SK-N-SH (cell line): Measurements from ENCODE around the gene TMEM120B. TPM values are rescaled to one million over a fixed set of nuclear protein-coding genes. Genes with fewer than 3 reads are reported as not detected.

Experiments
- CTCF ChIA-PET: fragments of 300-600, 350-600 bp; formaldehyde crosslinking; extraction: SDS; loops from one replicate; lab custom pipeline; 2021; lab: Yijun Ruan, JAX
- POLR2A ChIA-PET: fragments of 350-600 bp; sonication (Branson Sonifier 250); formaldehyde crosslinking; extraction: SDS; loops from one replicate; lab custom pipeline; 2020; ENCODE audit warnings: antibody characterized with exemption, inconsistent platforms; lab: Yijun Ruan, JAX
- DNase-seq: peaks from one replicate; pipeline ENCODE4 v3.0.0; 2012
- H2AFZ ChIP-seq: fragments of 200-600 bp; sonication (generic); 2 replicates; pipeline ENCODE4 v1.8.1; 2016; ENCODE audit warnings: antibody characterized with exemption, mild to moderate bottlenecking, low read depth
- H3F3A ChIP-seq: fragments of 200-600 bp; sonication (generic); replicated peaks from 2 replicates; pipeline ENCODE3; 2016; ENCODE audit warnings: antibody characterized with exemption, mild to moderate bottlenecking; ENCODE audit not compliant: insufficient read depth
- H3K27ac ChIP-seq, 2 experiments: fragments of 200-500 bp in 1 of 2; fragments of 200-600 bp in 1 of 2; sonication (Bioruptor generic) in 1 of 2; sonication (generic), shearing (Covaris generic) in 1 of 2; 2 replicates each; pipeline versions ENCODE4 v1.5.1 to v1.6.1; 2014 to 2016; ENCODE audit warnings: low read depth in 2 of 2, inconsistent platforms in 1 of 2, low read length in 1 of 2, mild to moderate bottlenecking in 1 of 2, mixed read lengths in 1 of 2
- H3K27me3 ChIP-seq: fragments of 200-600 bp; sonication (generic), shearing (Covaris generic); 2 replicates; pipeline ENCODE4 v1.6.1; 2016; ENCODE audit warnings: mixed run types; ENCODE audit not compliant: insufficient read depth
- H3K36me3 ChIP-seq, 2 experiments: fragments of 200-500 bp in 1 of 2; fragments of 200-600 bp in 1 of 2; sonication (Bioruptor generic) in 1 of 2; sonication (generic) in 1 of 2; replicated peaks in 1 of 2; 2 replicates each; pipeline versions ENCODE3 to v1.5.1; 2014 to 2016; ENCODE audit warnings: low read length in 1 of 2, mild to moderate bottlenecking in 1 of 2; ENCODE audit not compliant: insufficient read depth in 2 of 2, control insufficient read depth in 1 of 2
- H3K4me1 ChIP-seq, 2 experiments: fragments of 200-500 bp in 1 of 2; fragments of 200-600 bp in 1 of 2; sonication (Bioruptor generic) in 1 of 2; sonication (generic), shearing (Covaris generic) in 1 of 2; 2 replicates each; pipeline versions ENCODE4 v1.5.1 to v1.6.1; 2014 to 2016; ENCODE audit warnings: low read depth in 1 of 2, low read length in 1 of 2, mixed run types in 1 of 2; ENCODE audit not compliant: insufficient read depth in 2 of 2, control insufficient read depth in 1 of 2
- H3K4me2 ChIP-seq: fragments of 200-600 bp; sonication (generic), shearing (Covaris generic); 2 replicates; pipeline ENCODE4 v1.6.1; 2017; ENCODE audit warnings: mixed run types
- H3K4me3 ChIP-seq, 2 experiments: fragments of 200-500 bp in 1 of 2; fragments of 200-600 bp in 1 of 2; sonication (Bioruptor generic) in 1 of 2; sonication (generic), shearing (Covaris generic) in 1 of 2; 2 replicates each; pipeline versions ENCODE4 v1.5.1 to v1.8.1; 2014 to 2016; ENCODE audit warnings: low read depth in 2 of 2, inconsistent platforms in 1 of 2, low read length in 1 of 2, mild to moderate bottlenecking in 1 of 2, mixed read lengths in 1 of 2, moderate library complexity in 1 of 2
- H3K79me2 ChIP-seq: fragments of 200-600 bp; sonication (generic); 2 replicates; pipeline ENCODE4 v1.8.1; 2017; ENCODE audit warnings: mild to moderate bottlenecking; ENCODE audit not compliant: insufficient read depth
- H3K9ac ChIP-seq: fragments of 200-600 bp; sonication (generic); 2 replicates; pipeline ENCODE4 v1.6.1; 2017; ENCODE audit warnings: mixed run types
- H3K9me2 ChIP-seq: fragments of 200-600 bp; sonication (generic); 2 replicates; pipeline ENCODE4 v1.6.1; 2017; ENCODE audit warnings: mixed run types
- H3K9me3 ChIP-seq: fragments of 200-600 bp; sonication (generic); 2 replicates; pipeline ENCODE4 v1.6.1; 2017; ENCODE audit warnings: mixed run types, mild to moderate bottlenecking, moderate library complexity
- H4K20me1 ChIP-seq: fragments of 200-600 bp; sonication (generic); 2 replicates; pipeline ENCODE4 v1.6.1; 2017; ENCODE audit warnings: mild to moderate bottlenecking, mixed run types; ENCODE audit not compliant: insufficient read depth
- EZH2phosphoT487 ChIP-seq: fragments of 200-600 bp; sonication (generic); IDR thresholded peaks from 2 replicates; pipeline ENCODE4 v1.6.1; 2017; ENCODE audit warnings: low read depth, mixed run types, mild to moderate bottlenecking, antibody characterized with exemption, moderate library complexity, borderline replicate concordance
- FOXM1 ChIP-seq: IDR thresholded peaks from 2 replicates; pipeline ENCODE4 v1.4.0; 2012; ENCODE audit warnings: low read depth, mild to moderate bottlenecking
- GATA2 ChIP-seq: sonication (generic); formaldehyde crosslinking; IDR thresholded peaks from 2 replicates; pipeline ENCODE4 v1.5.0; 2020; ENCODE audit warnings: mild to moderate bottlenecking, missing genetic modification reagents
- MEF2A ChIP-seq: IDR thresholded peaks from 2 replicates; pipeline ENCODE4 v1.4.0; 2012; ENCODE audit warnings: low read depth, borderline replicate concordance
- MXI1 ChIP-seq: IDR thresholded peaks from 2 replicates; pipeline ENCODE4 v1.6.1; 2012; ENCODE audit warnings: mild to moderate bottlenecking, low read depth, low read length, improper control_type of control experiment
- NRF1 ChIP-seq: IDR thresholded peaks from 2 replicates; pipeline ENCODE4 v1.6.1; 2012; ENCODE audit warnings: low read depth, mild to moderate bottlenecking, low read length
- RFX5 ChIP-seq: IDR thresholded peaks from 2 replicates; pipeline ENCODE4 v1.6.1; 2012; ENCODE audit warnings: mild to moderate bottlenecking, improper control_type of control experiment, low read length
- RXRA ChIP-seq: IDR thresholded peaks from 2 replicates; pipeline ENCODE4 v1.4.0; 2012; ENCODE audit warnings: low read depth, mild to moderate bottlenecking, borderline replicate concordance
- TCF12 ChIP-seq: IDR thresholded peaks from 2 replicates; pipeline ENCODE4 v1.4.0; 2012
- TEAD4 ChIP-seq: IDR thresholded peaks from 2 replicates; pipeline ENCODE4 v1.4.0; 2012; ENCODE audit warnings: mild to moderate bottlenecking, borderline replicate concordance; ENCODE audit not compliant: insufficient read depth
- YY1 ChIP-seq: IDR thresholded peaks from 2 replicates; pipeline ENCODE4 v1.4.0; 2012; ENCODE audit warnings: low read depth, mild to moderate bottlenecking
- ZBTB33 ChIP-seq: IDR thresholded peaks from 2 replicates; pipeline ENCODE4 v1.4.0; 2012; ENCODE audit warnings: low read depth, borderline replicate concordance
- WGBS: methylation state at CpG from one replicate; pipeline ENCODE4 v1.1.6; 2017; ENCODE audit warnings: low lambda C conversion rate; 5-methylcytosine and 5-hydroxymethylcytosine counted together
- polyA plus RNA-seq, 3 experiments: library from polyadenylated mRNA; depleted of rRNA; stranded (reverse); fragments of >200 nt; gene quantifications; 2 replicates each; pipeline ENCODE4 v1.2.3, GENCODE V29; 2012
- TF ChIP-seq, protein P1 (sequence below): IDR thresholded peaks from 2 replicates; pipeline ENCODE4; 2012

Gene TMEM120B
- polyA plus RNA-seq, 1 of the 3 experiments (the other 2 are of a cell fraction), result 15.4 TPM

DNA sequence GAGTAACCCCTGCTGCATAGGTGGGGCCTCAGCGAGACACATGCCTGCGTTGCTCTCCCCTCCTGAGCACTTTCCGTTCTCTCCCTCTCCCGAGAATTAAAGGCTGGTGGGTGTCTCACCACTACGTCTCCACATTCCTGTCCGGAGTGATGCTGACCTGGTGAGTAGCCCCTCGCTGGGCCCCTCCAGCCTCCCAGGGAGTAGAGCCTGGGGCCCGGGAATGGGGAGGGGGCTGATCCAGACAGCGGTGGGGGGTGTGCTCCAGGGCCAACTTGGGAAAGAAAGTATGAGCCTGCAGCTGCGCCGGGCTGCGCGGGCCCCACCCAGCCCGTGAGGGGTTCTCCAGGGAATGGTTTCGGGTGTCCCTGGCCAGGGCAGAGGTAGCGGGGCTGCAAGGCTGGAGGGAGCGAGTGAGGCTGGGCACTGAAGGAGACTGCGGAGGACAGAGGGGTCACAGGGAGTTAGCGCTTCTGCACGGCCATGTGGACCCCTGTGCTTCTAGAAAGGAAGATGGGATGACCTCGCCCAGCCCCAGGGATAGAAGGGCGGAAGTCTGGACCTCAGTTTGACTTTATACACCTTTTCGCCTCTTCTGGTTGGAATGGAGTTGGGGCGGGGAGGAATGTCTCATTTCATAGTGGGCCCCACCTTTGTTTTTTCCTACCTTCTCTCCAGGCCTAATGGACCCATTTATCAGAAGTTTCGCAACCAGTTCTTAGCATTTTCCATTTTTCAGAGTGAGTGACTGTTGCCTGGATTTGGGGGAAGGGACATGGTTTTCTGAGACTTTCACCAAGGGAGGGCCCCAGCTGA lies 58.5 kb downstream of the TMEM120B start:
- POLR2A ChIA-PET, result no interaction called here
- Histone ChIP-seq H3K4me1 (peaks cover 8 to 29% of the 10 kb centered on the region in 2 experiments; a peak in 1 of 4 replicates), H3K27ac (no peak overlapping the region), H3K36me3 (peaks cover 0 to 1% of the 10 kb centered on the region in 2 experiments), H3K9ac (no peak overlapping the region), H3K4me2 (no peak overlapping the region), H4K20me1 (no peaks in the 10 kb centered on the region), H3K4me3 (no peak overlapping the region), H3K9me3 (no peaks in the 10 kb centered on the region), H3K27me3 (no peaks in the 10 kb centered on the region), H3K79me2 (no peaks in the 10 kb centered on the region), H2AFZ (no peak overlapping the region), H3K9me2 (no peaks in the 10 kb centered on the region), H3F3A (peaks cover 11% of the 10 kb centered on the region)
- no peak for DNase-seq
- WGBS, result 97% methylated on average over 23 of the region's 25 CpGs
- TF ChIP-seq, protein P1, sequence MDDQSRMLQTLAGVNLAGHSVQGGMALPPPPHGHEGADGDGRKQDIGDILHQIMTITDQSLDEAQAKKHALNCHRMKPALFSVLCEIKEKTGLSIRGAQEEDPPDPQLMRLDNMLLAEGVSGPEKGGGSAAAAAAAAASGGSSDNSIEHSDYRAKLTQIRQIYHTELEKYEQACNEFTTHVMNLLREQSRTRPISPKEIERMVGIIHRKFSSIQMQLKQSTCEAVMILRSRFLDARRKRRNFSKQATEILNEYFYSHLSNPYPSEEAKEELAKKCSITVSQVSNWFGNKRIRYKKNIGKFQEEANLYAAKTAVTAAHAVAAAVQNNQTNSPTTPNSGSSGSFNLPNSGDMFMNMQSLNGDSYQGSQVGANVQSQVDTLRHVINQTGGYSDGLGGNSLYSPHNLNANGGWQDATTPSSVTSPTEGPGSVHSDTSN, result no peak
- TF ChIP-seq MXI1 (no peak), EZH2phosphoT487 (no peak), TCF12 (no peak), TEAD4 (no peak), GATA2 (CRISPR knock-in tag) (no peak), YY1 (no peak), NRF1 (no peak), RFX5 (no peak), FOXM1 (no peak), ZBTB33 (no peak), MEF2A (no peak), RXRA (no peak)
- CTCF ChIA-PET, result interaction anchor here (1.1 to 25.7 kb wide), 6 partner anchors 19 to 218 kb away, joined by 4 to 382 read pairs (median 6); partner anchors contain the start of gene RHOF
